GM19468 (cell line): ENCODE data around the gene NSF.
"Not testable (repeated sequence)": the region's sequence is repeated elsewhere in the genome, so short reads cannot be mapped to it uniquely, and the experiment has no call there.

Source experiments
- ATAC-seq: cut with Tn5 transposase; IDR thresholded peaks from one replicate; pipeline ENCODE4 v1.9.1; 2021; ENCODE audit warnings: mild to moderate bottlenecking, moderate library complexity, moderate number of reproducible peaks; ENCODE audit not compliant: unreplicated experiment; ENCODE audit errors: extremely low read depth

NSF gene

GRCh38 chr17:46590157-46591146, at the start of gene NSF:
TSS of gene NSF (plus strand) at chr17:46590669. CDS start at chr17:46590776, 107 bp downstream.
- ATAC-seq: peak; percentile 41

DNA sequence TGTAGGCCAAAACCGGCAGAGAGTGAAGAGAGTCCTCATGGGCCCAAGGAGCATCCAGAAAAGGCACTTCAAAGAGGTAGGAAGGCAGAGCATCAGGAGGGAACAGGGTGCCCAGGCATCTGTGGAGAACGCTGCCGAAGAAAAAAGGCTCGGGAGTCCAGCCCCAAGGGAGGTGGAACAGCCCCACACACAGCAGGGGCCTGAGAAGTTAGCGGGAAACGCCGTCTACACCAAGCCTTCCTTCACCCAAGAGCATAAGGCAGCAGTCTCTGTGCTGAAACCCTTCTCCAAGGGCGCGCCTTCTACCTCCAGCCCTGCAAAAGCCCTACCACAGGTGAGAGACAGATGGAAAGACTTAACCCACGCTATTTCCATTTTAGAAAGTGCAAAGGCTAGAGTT, 41.9 kb upstream of the NSF start:
- not testable (repeated sequence) for ATAC-seq

- ATAC-seq: not testable (repeated sequence)
Measured at GRCh38 chr17:46559155-46559554, 31.3 kb upstream of the NSF start.

DNA sequence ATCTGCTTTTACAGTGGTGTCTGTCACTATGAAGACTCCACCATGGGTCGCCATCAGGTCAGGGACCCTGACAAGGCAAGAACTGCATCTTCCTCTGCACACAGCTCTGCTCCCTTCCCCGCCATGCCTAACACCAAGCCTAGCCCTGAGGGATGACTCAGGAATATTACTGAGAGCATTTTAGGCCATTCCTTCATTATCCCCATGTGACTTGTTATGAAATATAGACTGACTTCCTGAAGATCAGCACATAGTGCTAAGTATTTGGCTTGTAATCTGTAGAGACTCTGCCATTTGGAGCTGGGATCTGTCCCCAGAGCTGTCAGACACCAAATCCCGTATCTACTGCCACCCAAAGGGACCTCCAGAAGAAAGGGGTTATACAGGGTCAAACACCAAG, 30.4 kb upstream of the NSF start:
- not testable (repeated sequence) for ATAC-seq

GRCh38 chr17:46566284-46566683, 24.2 kb upstream of the NSF start:
- peak; percentile 39 for ATAC-seq

DNA sequence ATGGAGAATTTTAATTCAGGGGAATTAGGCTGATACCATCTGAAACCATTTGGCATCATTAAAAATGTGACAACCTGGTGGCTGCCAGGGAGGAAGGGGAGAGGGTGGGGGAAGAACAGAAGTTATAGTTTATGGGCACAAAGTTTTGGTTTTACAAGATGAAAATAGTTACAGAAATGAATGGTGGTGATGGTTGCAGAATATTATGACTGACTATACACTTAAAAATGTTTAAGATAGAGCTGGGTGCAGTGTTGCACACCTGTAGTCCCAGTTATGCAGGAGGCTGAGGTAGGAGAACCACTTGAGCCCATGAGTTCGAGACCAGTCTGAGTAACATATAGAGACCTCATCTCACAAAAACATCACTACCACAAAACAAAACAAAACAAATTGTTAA, 23.5 kb upstream of the NSF start:
- not testable (repeated sequence) for ATAC-seq

- ATAC-seq: not testable (repeated sequence)
Measured at GRCh38 chr17:46571796-46572195, 18.7 kb upstream of the NSF start.

- ATAC-seq: peak; percentile 68
Measured at GRCh38 chr17:46579083-46580075, 11.1 kb upstream of the NSF start, which contains the start of gene ARL17A. TSS of gene ARL17A (minus strand) at chr17:46579691. CDS start at chr17:46576322, 3,369 bp downstream.

DNA sequence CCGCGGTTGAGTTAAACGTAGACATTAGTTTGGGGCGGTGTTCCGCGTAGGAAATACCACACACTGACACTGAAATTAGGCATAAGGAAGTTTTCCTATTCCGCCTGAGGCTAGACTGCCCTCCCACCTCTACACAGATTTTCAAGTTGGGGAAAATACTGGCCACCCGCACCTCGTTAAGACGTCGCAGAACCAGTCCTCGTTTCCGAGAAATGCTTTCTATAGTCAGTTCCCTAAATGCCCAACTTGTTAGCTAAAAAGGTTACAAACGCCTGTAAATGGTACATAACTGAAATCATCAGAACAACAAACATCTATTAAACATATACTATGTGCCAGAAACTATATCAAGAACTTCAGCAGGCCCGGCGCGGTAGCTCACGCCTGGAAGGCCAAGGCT, 10.4 kb upstream of the NSF start:
- ATAC-seq: not testable (repeated sequence)

DNA sequence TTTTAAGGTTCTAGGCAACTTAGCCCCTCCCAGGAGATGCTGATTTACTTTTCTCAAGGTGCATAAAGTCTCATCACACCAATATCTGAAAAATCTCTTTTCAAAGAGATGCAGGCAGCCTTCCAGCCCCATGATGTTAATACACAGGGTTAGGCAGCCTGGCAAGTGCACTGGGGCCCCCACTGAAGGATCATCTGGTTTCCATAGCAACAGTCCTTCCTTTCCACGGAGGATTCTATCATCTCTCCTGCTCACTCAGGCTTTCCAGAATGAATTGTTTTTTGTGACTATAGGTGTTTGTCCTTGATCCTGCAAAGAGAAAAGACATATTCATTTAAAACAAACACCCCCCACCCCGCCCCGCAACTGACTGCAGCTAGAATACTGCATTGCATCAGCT, 5.0 kb upstream of the NSF start:
- ATAC-seq: not testable (repeated sequence)

GRCh38 chr17:46591332-46591731, 863 bp downstream of the NSF start:
- ATAC-seq: not testable (repeated sequence)

DNA sequence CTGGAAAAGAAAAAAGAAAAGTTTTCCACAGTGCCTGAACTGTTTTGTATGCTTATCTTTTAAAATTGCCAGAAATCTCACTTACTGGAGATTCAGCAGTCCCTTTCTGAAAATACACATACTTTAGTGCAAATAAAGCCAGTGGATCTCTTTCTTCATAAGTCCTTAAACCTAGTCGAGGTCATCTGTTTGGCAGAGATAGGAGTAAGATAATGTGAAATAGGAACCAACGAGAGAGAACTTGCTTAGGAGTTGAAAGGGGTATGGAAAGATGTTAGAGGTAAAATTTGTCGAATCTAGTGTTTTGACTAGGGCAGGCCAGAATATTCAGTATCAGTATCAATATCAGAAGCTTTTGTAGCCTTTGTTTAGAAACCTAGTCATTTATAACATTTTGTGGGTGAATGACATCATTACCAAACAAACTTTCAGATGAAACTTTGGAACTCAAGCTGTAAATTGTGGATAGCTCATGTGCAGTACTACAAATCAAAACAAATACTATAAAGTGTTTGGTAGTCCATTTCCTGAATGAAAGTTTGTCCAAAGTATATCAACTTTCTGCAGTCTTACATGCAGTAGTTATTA, 8.0 kb downstream of the NSF start:
- not testable (repeated sequence) for ATAC-seq

- ATAC-seq: not testable (repeated sequence)
Measured at GRCh38 chr17:46600767-46601166, 10.3 kb downstream of the NSF start.

DNA sequence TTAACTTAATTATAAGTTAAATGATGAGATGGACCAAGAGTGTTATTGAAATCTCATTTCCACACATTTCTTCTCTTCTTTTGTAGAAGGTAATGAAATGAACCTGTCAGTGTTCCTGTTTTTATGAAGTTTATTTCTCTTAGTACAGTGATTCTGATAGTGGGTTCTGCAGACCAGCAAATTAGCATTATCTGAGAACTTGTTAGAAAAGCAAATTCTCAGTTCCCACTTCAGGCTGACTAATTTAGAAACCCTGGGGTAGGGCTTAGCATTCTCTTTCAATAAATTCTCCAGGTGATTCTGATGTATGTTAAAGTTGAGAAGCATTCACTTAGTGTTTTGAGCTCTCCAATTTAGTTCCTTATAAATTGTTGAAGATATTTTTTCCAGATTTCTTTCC, 12.7 kb downstream of the NSF start:
- peak; percentile 36 for ATAC-seq

DNA sequence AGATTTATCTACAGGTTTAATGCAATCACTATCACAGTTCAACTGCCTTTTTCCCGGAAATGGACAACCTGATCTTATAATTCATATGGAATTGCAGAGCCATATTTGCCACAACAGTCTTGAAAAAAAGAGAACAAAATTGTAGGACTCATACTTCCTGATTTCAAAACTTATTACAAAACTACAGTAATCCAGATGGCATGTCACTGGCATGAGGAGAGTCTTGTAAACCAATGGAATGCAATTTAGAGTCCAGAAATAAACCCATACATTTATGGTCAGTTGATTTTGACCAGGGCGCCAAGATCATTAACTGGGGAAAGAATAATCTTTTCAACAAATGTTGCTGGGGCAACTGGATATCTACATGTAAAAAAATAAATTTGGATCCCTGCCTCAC, 20.8 kb downstream of the NSF start:
- not testable (repeated sequence) for ATAC-seq

DNA sequence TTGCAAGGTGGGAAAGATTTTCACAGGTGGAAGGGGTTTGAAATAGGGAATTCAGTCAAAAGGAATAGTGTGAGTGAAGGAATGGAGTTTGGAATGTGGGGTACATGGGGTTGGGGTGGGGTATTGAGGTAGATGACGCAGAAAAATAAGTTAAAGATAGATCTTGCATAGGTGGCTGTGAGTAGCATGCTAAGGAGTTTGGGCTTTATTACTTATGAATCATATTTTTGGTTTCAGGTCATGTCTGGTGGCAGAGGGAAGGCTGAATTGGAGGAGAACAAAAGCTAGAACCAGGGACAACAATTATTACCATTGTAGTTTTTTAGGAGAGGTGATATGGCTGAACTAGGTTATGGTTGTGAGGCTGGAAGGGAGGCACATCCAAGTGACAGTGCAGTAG, 23.4 kb downstream of the NSF start:
- ATAC-seq: not testable (repeated sequence)

DNA sequence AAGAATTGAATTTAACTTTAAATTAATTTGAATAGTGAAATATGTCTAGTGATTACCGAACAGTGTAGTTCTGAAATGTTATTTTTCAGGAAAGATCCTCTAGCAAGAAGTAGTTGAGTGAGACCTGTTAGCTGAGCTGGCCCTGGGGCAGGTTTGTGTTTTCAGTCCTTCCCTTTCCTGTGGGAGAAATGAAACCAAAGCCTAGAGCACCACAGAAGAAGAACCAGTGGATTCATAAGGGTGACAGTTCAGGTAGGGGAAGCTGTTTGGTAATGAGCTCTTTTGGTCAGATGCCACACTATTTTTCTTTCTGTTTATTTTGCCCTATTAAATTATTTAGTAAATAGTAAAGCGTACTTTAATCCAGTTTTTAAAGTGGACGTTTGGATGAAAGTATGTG, 26.7 kb downstream of the NSF start:
- not testable (repeated sequence) for ATAC-seq

DNA sequence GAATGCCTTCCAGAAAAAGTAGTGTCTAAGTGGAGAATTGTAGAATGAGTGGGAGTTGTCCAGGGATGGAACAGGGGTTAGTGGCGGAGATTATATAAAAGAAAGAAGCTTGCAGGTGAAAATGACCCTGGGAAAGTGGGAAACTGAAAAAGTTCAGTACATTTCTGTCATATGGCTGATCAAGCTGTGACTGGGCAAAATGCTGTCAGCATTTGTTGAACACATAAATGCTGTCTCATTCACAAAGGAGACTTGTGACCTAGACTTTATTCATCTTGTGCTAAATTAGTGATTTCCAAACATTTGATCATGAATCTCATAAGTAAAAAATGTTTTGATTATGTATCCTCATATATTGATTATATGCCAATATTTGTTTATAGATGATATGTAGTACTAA, 28.5 kb downstream of the NSF start:
- not testable (repeated sequence) for ATAC-seq

DNA sequence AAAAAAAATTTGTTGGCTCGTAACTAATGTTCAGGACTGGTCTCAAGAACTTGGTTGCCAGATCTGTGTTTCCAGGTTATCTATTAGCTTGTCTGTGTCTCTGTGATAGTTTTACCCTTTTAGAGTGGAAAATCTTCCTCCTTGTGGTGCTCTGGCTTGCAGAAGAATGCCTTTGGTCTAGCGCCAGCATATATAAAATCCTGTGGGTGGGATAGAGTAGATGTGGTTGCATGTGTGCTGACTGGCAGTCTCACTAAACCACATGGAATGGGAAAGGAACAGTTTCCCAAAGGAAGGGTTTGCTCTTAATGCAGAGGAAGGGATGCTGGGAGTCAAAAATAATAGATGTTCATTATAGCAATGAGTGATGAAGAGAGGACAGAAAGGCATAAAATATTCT, 33.3 kb downstream of the NSF start:
- not testable (repeated sequence) for ATAC-seq

DNA sequence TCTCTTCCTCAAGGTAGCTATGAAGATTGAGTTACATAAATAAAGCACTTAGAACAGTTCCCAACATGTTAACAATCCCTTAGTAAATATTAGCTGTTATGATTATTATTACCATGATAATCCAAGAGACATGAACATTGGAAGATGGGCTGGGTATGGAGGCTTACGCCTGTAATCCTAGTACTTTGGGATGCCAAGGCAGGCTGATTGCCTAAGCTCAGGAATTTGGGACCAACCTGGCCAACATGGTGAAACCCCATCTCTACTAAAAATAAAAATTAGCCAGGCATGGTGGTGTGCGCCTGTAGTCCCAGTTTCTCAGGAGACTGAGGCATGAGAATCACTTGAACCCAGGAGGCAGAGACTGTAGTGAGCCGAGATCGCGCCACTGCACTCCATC, 34.3 kb downstream of the NSF start:
- not testable (repeated sequence) for ATAC-seq
